Measurements from ENCODE around the gene ITM2C.

Gene ITM2C

DNA sequence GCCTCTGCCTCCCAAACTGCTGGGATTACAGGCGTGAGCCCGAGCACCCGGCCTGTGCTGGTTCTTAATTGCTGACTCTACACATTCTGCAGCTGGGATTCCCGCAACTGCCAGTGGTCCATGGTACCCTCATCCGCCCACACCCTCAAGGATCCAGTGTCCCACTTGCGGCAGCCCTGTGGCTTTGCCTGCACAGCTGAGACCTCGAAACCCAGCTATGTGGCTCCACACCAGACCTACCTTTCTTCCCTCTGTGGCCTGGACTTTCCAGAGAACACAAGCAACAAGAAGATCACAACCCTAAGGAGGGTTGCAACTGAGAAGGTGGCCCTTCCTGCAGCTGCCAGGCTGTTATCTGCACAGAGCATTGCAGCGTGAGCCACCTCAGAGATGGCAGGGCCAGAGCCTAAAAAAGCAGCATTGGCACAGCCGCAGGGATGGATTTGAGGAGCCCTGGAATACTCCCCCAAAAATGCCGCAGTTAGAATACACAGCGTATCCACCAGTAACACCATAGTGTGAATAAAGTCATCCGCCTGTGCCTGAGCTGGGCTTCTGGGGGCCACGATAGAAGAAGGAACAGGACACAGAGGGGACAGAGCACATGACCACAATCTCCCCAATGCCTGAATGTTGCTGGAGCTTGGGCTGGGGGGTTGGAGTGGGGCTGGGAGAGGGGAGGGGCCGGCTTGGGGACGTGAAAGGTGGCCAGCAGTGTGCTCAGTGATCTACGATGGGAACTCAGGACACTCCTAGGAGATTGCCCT is 58.4 kb downstream of the ITM2C start:
- Histone ChIP-seq H3K14ac (ENCODE audit: low read length) (no peak overlapping the region), H3K36me3 (replicated peaks in 1 of 2; ENCODE audit: control insufficient read depth in 2 of 2, insufficient read depth in 2 of 2, low read length in 2 of 2) (no peaks in the 10 kb centered on the region), H3K4ac (ENCODE audit: low read length) (no peak overlapping the region), H3K27ac (replicated peaks; ENCODE audit: low read length) (no peak overlapping the region), H3K79me1 (ENCODE audit: low read depth, low read length) (no peaks in the 10 kb centered on the region), H2BK120ac (ENCODE audit: low read depth, low read length) (no peak overlapping the region), H4K8ac (ENCODE audit: low read depth, low read length) (no peak overlapping the region), H3K4me1 (ENCODE audit: control insufficient read depth in 2 of 2, insufficient read depth in 1 of 2, low read depth in 1 of 2, low read length in 2 of 2) (peaks cover 0 to 8% of the 10 kb centered on the region in 2 donors), H3K18ac (ENCODE audit: low read length) (peak overlapping the region; percentile 77), H3K23ac (ENCODE audit: low read depth, low read length, poor library complexity) (no peak overlapping the region), H3K4me2 (ENCODE audit: insufficient read depth, low read length, poor library complexity, severe bottlenecking) (no peak overlapping the region), H2BK15ac (ENCODE audit: low read length) (peak overlapping the region; percentile 94), H3K9ac (ENCODE audit: low read depth, low read length, poor library complexity) (no peak overlapping the region), H2AK5ac (ENCODE audit: low read depth, low read length) (no peak overlapping the region), H2AFZ (ENCODE audit: low read length) (no peak overlapping the region), H3K4me3 (ENCODE audit: low read length in 2 of 2) (no peak overlapping the region), H2BK12ac (ENCODE audit: low read length) (no peak overlapping the region), H3K9me3 (replicated peaks in 1 of 2; ENCODE audit: control insufficient read depth in 2 of 2, insufficient read depth in 1 of 2, low read depth in 1 of 2, low read length in 2 of 2) (no peaks in the 10 kb centered on the region), H2BK5ac (ENCODE audit: low read length) (no peak overlapping the region), H4K91ac (ENCODE audit: low read depth, low read length, poor library complexity) (no peak overlapping the region), H3K27me3 (ENCODE audit: control insufficient read depth in 3 of 3, insufficient read depth in 3 of 3, low read depth in 1 of 3, low read length in 3 of 3) (no peaks in the 10 kb centered on the region)
- no CpG with 5 or more reads among the region's 16 CpGs for WGBS, 2 donors (ENCODE audit: extremely low coverage in 2 of 2, insufficient read length in 2 of 2, insufficient replicate concordance in 1 of 2)
- no peak for DNase-seq (ENCODE audit: low spot score)

DNA sequence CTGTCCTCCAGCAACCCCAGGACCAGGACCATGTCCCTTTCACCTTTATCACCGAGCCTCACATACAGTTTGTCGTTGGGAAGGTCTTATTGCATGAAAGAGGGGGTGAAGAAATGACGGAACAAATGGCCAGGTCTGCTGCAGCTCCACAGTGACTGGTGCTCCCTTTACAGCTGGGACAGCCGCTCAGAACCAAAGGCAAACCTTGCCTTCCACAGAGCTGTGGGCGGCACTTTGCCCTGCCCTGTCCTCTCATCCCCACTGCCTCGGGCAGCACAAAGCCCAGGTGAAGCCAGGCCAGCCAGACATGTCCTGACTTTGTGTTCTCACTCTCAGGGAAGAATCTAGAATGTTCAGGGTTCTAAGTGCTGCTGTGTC is 59.3 kb downstream of the ITM2C start:
- peak overlapping the region; percentile 5 for H3K18ac ChIP-seq (ENCODE audit: low read length)
- peak overlapping the region; percentile 33 for H2AK5ac ChIP-seq (ENCODE audit: low read depth, low read length)
- no peak overlapping the region for H3K4me3 ChIP-seq (ENCODE audit: low read length in 2 of 2)
- no peak overlapping the region for H2BK12ac ChIP-seq (ENCODE audit: low read length)
- H2BK15ac ChIP-seq (ENCODE audit: low read length): no peak overlapping the region
- no peak for DNase-seq (ENCODE audit: low spot score)
- no peak overlapping the region for H2BK5ac ChIP-seq (ENCODE audit: low read length)
- H3K4me1 ChIP-seq (ENCODE audit: control insufficient read depth in 2 of 2, insufficient read depth in 1 of 2, low read depth in 1 of 2, low read length in 2 of 2): peaks cover 0 to 8% of the 10 kb centered on the region in 2 donors
- no peaks in the 10 kb centered on the region for H3K79me1 ChIP-seq (ENCODE audit: low read depth, low read length)
- H3K9me3 ChIP-seq (replicated peaks in 1 of 2; ENCODE audit: control insufficient read depth in 2 of 2, insufficient read depth in 1 of 2, low read depth in 1 of 2, low read length in 2 of 2): no peaks in the 10 kb centered on the region
- no peak overlapping the region for H3K27ac ChIP-seq (replicated peaks; ENCODE audit: low read length)
- no peak overlapping the region for H3K4ac ChIP-seq (ENCODE audit: low read length)
- no peak overlapping the region for H3K4me2 ChIP-seq (ENCODE audit: insufficient read depth, low read length, poor library complexity, severe bottlenecking)
- no peak overlapping the region for H3K14ac ChIP-seq (ENCODE audit: low read length)
- H4K8ac ChIP-seq (ENCODE audit: low read depth, low read length): no peak overlapping the region
- H3K23ac ChIP-seq (ENCODE audit: low read depth, low read length, poor library complexity): no peak overlapping the region
- no peaks in the 10 kb centered on the region for H3K27me3 ChIP-seq (ENCODE audit: control insufficient read depth in 3 of 3, insufficient read depth in 3 of 3, low read depth in 1 of 3, low read length in 3 of 3)
- no peak overlapping the region for H3K9ac ChIP-seq (ENCODE audit: low read depth, low read length, poor library complexity)
- H3K36me3 ChIP-seq (replicated peaks in 1 of 2; ENCODE audit: control insufficient read depth in 2 of 2, insufficient read depth in 2 of 2, low read length in 2 of 2): no peaks in the 10 kb centered on the region
- no peak overlapping the region for H4K91ac ChIP-seq (ENCODE audit: low read depth, low read length, poor library complexity)
- no peak overlapping the region for H2AFZ ChIP-seq (ENCODE audit: low read length)
- WGBS, 2 donors (ENCODE audit: extremely low coverage in 2 of 2, insufficient read length in 2 of 2, insufficient replicate concordance in 1 of 2): no CpG with 5 or more reads among the region's 6 CpGs
- no peak overlapping the region for H2BK120ac ChIP-seq (ENCODE audit: low read depth, low read length)

DNA sequence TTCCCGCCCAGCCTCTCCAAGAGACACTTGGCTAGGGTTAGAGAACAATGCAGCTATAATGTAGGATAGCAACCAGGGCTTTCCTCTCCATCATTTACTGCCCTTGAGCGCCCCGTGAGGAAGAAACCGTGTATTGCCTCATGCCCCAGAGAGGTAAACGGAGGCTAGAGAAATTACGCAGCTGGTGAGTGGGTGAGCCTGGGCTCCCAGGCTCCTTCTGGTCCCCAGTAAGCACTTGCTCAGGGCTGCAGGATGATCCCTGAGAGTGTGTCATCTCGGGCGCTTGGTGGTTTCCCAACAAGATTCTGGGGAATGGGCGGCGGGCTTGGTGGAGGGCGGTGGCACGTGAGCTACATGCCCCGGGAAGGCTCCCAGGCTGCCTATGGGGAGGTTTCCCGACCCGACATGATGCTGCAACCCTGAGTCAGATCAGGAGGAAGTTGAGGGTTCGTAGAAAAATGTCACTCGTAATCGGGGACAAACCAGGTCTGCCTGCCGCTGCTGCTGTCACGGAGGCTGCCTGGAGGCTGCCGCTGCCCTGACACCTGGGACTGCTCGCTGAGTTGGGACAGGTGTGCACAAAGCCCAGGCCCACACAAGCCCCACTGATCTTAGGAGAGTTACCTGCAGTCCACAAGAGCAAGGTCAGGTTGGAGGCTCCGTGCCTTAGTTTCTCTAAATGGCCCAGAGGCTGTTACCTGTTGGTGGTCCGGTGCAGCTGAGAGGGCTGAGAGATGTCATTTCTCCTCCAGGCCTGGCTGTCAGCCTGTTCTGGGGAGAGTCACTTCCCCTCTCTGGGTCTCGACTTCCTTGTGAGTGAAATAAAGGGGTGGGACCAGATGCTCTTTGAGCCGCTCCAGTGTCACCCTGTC is 60.0 kb downstream of the ITM2C start, which contains the start of gene GPR55:
Gene GPR55 (minus strand): TSS at position 773 of the 872 bp plus-strand sequence. CDS start 14,280 bp downstream, outside the sequence.
- Histone ChIP-seq H3K4ac (ENCODE audit: low read length) (no peak within 1 kb of the TSS), H2BK5ac (ENCODE audit: low read length) (no peak within 1 kb of the TSS), H3K27ac (replicated peaks; ENCODE audit: low read length) (no peak within 1 kb of the TSS), H3K9me3 (replicated peaks in 1 of 2; ENCODE audit: control insufficient read depth in 2 of 2, insufficient read depth in 1 of 2, low read depth in 1 of 2, low read length in 2 of 2) (no peaks in the 10 kb centered on the region), H3K36me3 (replicated peaks in 1 of 2; ENCODE audit: control insufficient read depth in 2 of 2, insufficient read depth in 2 of 2, low read length in 2 of 2) (no peaks in the 10 kb centered on the region), H3K18ac (ENCODE audit: low read length) (peak within 1 kb of the TSS; percentile 49), H2BK12ac (ENCODE audit: low read length) (no peak within 1 kb of the TSS), H2AK5ac (ENCODE audit: low read depth, low read length) (peak within 1 kb of the TSS; percentile 33), H4K91ac (ENCODE audit: low read depth, low read length, poor library complexity) (no peak within 1 kb of the TSS), H3K79me1 (ENCODE audit: low read depth, low read length) (no peaks in the 10 kb centered on the region), H3K23ac (ENCODE audit: low read depth, low read length, poor library complexity) (no peak within 1 kb of the TSS), H2AFZ (ENCODE audit: low read length) (peak within 1 kb of the TSS; percentile 68), H3K9ac (ENCODE audit: low read depth, low read length, poor library complexity) (no peak within 1 kb of the TSS), H4K8ac (ENCODE audit: low read depth, low read length) (no peak within 1 kb of the TSS), H3K4me3 (ENCODE audit: low read length in 2 of 2) (no peak within 1 kb of the TSS), H3K4me1 (ENCODE audit: control insufficient read depth in 2 of 2, insufficient read depth in 1 of 2, low read depth in 1 of 2, low read length in 2 of 2) (peaks cover 0 to 7% of the 10 kb centered on the region in 2 donors), H3K27me3 (ENCODE audit: control insufficient read depth in 3 of 3, insufficient read depth in 3 of 3, low read depth in 1 of 3, low read length in 3 of 3) (no peaks in the 10 kb centered on the region), H2BK15ac (ENCODE audit: low read length) (peak within 1 kb of the TSS; percentile 5), H3K14ac (ENCODE audit: low read length) (no peak within 1 kb of the TSS), H2BK120ac (ENCODE audit: low read depth, low read length) (no peak within 1 kb of the TSS), H3K4me2 (ENCODE audit: insufficient read depth, low read length, poor library complexity, severe bottlenecking) (no peak within 1 kb of the TSS)
- no peak for DNase-seq (ENCODE audit: low spot score)
- WGBS, 2 donors (ENCODE audit: extremely low coverage in 2 of 2, insufficient read length in 2 of 2, insufficient replicate concordance in 1 of 2): no CpG with 5 or more reads among the region's 26 CpGs

DNA sequence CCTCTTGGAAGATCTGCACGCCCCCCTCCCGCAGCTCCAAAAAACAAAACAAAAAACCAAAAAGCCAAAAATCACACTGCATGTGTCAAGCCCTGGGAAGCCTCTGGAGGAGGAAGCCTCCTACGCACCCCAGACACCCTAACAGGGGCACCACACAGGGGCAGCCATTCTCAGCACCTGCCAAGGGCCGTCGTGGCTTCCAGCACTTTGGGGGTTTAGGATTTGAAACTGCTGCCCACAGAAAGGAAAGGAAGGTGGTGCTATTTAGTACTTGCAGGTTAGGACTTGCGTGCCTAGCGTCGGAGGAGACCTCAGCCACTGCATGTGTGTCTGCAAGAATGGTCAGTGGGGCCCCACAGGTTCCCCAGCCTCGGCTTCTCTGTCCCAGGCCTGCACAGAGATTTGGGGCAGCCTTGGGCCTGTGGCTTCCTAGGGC is 60.7 kb downstream of the ITM2C start:
- peak overlapping the region; percentile 5 for H2BK15ac ChIP-seq (ENCODE audit: low read length)
- peaks cover 0 to under 1% of the 10 kb centered on the region in 2 donors for H3K4me1 ChIP-seq (ENCODE audit: control insufficient read depth in 2 of 2, insufficient read depth in 1 of 2, low read depth in 1 of 2, low read length in 2 of 2)
- H2BK5ac ChIP-seq (ENCODE audit: low read length): no peak overlapping the region
- no peak overlapping the region for H3K4me2 ChIP-seq (ENCODE audit: insufficient read depth, low read length, poor library complexity, severe bottlenecking)
- DNase-seq (ENCODE audit: low spot score): no peak
- H3K27me3 ChIP-seq (ENCODE audit: control insufficient read depth in 3 of 3, insufficient read depth in 3 of 3, low read depth in 1 of 3, low read length in 3 of 3): no peaks in the 10 kb centered on the region
- no peak overlapping the region for H3K27ac ChIP-seq (replicated peaks; ENCODE audit: low read length)
- peak overlapping the region; percentile 68 for H2AFZ ChIP-seq (ENCODE audit: low read length)
- no peak overlapping the region for H3K4ac ChIP-seq (ENCODE audit: low read length)
- H3K36me3 ChIP-seq (replicated peaks in 1 of 2; ENCODE audit: control insufficient read depth in 2 of 2, insufficient read depth in 2 of 2, low read length in 2 of 2): no peaks in the 10 kb centered on the region
- H3K9ac ChIP-seq (ENCODE audit: low read depth, low read length, poor library complexity): no peak overlapping the region
- H3K79me1 ChIP-seq (ENCODE audit: low read depth, low read length): no peaks in the 10 kb centered on the region
- no peak overlapping the region for H2BK12ac ChIP-seq (ENCODE audit: low read length)
- H3K23ac ChIP-seq (ENCODE audit: low read depth, low read length, poor library complexity): no peak overlapping the region
- H2AK5ac ChIP-seq (ENCODE audit: low read depth, low read length): no peak overlapping the region
- no peak overlapping the region for H3K14ac ChIP-seq (ENCODE audit: low read length)
- H3K4me3 ChIP-seq (ENCODE audit: low read length in 2 of 2): no peak overlapping the region
- peak overlapping the region; percentile 49 for H3K18ac ChIP-seq (ENCODE audit: low read length)
- H4K91ac ChIP-seq (ENCODE audit: low read depth, low read length, poor library complexity): no peak overlapping the region
- no CpG with 5 or more reads among the region's 9 CpGs for WGBS, 2 donors (ENCODE audit: extremely low coverage in 2 of 2, insufficient read length in 2 of 2, insufficient replicate concordance in 1 of 2)
- H3K9me3 ChIP-seq (replicated peaks in 1 of 2; ENCODE audit: control insufficient read depth in 2 of 2, insufficient read depth in 1 of 2, low read depth in 1 of 2, low read length in 2 of 2): no peaks in the 10 kb centered on the region
- no peak overlapping the region for H2BK120ac ChIP-seq (ENCODE audit: low read depth, low read length)
- H4K8ac ChIP-seq (ENCODE audit: low read depth, low read length): no peak overlapping the region
